AG10803 (cell line): ENCODE measurements around the gene TPSD1.

Experiments
- DNase-seq: peaks from one replicate; pipeline ENCODE4 v3.0.0; 2010; ENCODE audit warnings: low read depth
- H3K4me3 ChIP-seq: 2 replicates; pipeline ENCODE4 v1.5.1; 2011; ENCODE audit warnings: mild to moderate bottlenecking, low read length, control low read depth
- CTCF ChIP-seq: conservative IDR thresholded peaks from 2 replicates; pipeline ENCODE4 v1.5.1; 2011; ENCODE audit warnings: mild to moderate bottlenecking, low read length, control low read depth, inconsistent platforms

TPSD1 gene

GRCh38 chr16:1279945-1280589 lies 24.2 kb downstream of the TPSD1 start:
- TF ChIP-seq CTCF = no peak
- DNase-seq = no peak
- H3K4me3 ChIP-seq = no peak overlapping the region

GRCh38 chr16:1280783-1281182 lies 24.9 kb downstream of the TPSD1 start:
- DNase-seq = no peak
- no peak for TF ChIP-seq CTCF
- no peak overlapping the region for H3K4me3 ChIP-seq

GRCh38 chr16:1281517-1281916 lies 25.6 kb downstream of the TPSD1 start:
- H3K4me3 ChIP-seq = no peak overlapping the region
- no peak for TF ChIP-seq CTCF
- DNase-seq = no peak

DNA sequence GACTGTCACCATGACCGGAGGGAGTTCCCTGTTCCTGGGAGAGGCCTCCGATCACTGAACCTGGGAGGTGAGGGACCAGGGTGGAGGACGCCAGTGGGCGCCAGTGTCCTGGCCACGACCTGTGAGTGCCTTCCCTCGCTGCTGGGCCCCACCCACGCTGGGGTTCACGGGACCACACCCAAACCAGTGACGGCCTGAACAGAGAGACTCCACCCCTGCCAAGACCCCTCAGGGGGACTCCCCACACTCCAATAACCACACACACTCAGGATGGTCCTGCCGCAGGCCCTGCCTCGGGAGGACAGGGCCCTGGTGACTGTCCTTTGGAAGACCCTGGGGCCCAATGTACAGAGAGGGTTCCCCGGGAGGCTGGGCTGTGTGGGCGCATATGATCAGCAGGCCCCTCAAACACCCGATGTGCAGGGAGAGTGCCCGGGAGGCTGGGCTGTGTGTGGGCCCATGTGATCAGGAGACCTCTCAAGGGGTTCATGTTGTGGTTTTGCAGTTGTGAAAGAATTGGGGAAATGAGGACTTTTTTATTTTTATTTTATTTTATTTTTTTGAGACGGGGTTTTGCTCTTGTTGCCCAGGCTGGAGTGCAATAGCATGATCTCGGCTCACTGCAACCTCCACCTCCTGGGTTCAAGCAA lies 26.6 kb downstream of the TPSD1 start:
- no peak for TF ChIP-seq CTCF
- no peak overlapping the region for H3K4me3 ChIP-seq
- no peak for DNase-seq

- no peak for DNase-seq
- H3K4me3 ChIP-seq = no peak overlapping the region
- no peak for TF ChIP-seq CTCF
Observed at GRCh38 chr16:1283296-1283695, 27.4 kb downstream of the TPSD1 start.

GRCh38 chr16:1283996-1284616 lies 28.2 kb downstream of the TPSD1 start:
- no peak for TF ChIP-seq CTCF
- no peak overlapping the region for H3K4me3 ChIP-seq
- no peak for DNase-seq
